ENCODE measurements around the gene ZNF366.

ZNF366 gene

DNA sequence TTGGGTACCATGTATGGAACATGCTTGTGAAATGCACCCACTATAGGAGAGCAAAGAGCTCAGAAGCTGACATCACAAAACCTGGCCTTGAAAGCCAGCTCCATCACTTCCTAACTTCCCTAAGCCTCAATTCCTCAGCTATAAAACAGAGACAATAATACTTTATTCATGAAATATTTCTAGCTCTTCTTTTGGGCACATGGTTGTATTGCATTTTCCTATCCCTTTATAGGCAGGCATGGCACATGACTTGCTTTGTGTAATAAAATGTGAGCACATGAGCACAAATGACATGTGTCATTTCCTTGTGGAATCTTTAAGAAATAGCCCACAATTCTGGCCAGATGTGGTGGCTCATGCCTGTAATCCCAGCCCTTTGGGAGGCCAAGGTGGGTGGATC is 18.5 kb downstream of the ZNF366 start:
- DNase-seq (ENCODE audit: low read depth): no peak

DNA sequence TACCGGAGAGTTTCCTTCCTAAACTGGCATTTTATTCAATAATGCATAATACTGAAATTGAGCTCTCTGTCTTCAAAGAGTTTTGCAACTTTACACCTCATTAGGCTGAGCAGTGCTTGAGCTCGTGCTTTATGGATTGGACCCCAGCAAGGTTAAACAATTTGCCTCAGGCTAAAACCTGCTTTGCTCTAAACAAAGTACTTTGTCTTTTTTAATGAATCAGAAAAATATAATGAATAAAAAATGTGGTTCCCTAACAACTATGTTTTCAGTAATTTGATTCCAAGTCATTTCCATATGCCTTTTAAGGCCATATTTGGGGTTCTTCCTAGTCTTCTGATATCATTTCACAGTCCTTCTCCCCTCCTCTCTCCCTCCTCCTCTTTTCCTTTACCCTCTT is 20.0 kb downstream of the ZNF366 start:
- no peak for DNase-seq (ENCODE audit: low read depth)

DNA sequence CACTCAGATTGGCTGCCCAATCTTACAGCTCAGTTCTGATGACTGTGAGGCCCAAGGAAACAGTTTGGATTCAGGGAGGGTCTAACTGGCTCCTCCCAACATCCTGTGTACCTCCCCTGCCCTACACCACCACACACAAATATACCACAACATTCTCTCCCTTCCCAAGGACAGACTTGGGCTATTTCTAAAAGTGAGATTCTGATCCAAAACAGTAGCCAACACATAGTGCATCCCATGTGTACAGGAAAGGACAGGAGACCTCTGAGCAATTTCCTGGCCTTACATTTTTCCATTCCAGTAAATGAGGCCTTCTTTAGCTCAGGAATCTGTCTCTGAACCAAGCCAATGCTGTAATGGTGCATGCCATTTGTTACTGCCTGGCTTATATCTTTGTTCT is 20.8 kb downstream of the ZNF366 start:
- DNase-seq (ENCODE audit: low read depth): no peak

DNA sequence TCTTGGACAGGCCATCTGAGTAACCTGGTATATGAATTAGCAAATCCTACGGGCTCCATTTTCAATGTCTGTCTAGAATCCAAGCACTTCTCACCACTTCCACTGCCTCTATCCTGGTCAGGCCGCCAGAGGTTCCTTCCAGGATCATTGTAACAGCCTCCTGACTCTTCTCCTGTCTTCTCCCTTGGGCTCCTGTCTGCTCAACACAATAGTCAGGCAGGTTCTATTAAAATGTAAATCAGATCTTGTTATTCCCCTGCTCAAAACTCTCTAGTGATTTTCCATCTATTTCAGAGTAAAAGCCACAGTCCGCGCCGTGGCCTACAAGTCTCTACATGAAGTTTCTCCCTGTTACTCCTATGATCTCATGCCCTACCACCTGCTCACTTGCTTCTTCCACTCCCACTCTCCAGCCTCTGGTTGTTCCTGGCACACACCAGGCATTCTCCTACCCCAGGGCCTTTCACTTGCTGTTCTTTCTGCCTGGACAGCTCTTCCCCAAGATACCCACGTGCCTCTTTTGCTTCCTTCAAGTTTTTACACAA is 21.7 kb downstream of the ZNF366 start:
- DNase-seq (ENCODE audit: low read depth): no peak

DNA sequence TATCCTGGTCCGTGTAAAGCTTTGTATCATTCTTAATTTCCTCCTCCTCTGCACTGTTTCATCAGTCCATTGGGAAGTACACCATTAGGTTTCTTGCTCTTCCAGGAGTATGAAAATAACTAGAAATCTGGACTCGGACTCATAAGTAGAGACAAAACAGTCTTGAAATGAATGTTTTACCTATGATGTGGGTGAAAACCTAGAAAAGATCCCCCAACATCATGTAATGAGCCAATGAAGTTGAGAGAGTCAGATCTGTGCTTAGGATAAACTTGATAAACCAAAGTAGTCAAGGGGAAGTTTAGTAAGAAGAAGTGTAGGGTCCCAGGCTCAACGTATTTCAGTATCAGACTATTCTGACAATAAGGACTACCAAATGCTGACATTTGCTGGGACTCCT is 25.2 kb downstream of the ZNF366 start:
- no peak for DNase-seq (ENCODE audit: low read depth)

DNA sequence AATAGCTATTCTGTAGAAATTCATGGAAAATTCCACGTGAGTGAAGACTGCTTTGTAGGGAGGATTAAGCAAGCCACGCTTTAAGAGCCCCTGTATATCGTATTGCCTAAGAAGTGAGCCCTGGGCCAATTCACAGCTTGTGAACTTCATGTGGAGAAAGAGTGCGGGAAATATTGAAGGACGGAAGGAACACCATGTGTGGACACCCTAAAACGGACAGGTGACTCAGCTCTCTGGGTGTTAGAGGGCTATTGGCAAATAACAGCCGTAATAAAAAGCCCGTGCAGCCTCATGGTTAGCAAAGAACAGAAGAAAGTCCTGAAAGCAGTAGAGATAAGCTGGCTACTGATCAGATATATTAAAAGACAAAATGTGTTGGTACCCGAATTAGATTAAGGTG is 26.4 kb downstream of the ZNF366 start:
- DNase-seq (ENCODE audit: low read depth): no peak

DNA sequence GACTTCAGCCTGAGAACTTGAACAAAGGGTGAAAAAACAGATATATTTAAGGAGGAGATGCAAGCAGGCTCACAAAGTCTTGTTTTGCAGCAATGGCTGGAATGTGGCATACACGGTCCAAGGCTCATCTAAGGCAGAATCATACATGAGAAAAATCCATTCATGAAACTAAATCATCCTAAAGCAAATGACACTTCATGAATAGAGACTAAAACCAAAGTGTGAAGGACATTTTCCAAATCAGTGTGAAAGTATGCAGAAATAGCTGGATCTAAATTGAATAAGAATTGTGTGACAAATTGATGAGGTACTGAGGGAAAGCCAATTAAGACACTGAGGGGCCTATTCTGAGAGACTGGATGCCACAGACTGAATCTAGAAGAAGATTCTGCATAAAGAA is 27.3 kb downstream of the ZNF366 start:
- no peak for DNase-seq (ENCODE audit: low read depth)

DNA sequence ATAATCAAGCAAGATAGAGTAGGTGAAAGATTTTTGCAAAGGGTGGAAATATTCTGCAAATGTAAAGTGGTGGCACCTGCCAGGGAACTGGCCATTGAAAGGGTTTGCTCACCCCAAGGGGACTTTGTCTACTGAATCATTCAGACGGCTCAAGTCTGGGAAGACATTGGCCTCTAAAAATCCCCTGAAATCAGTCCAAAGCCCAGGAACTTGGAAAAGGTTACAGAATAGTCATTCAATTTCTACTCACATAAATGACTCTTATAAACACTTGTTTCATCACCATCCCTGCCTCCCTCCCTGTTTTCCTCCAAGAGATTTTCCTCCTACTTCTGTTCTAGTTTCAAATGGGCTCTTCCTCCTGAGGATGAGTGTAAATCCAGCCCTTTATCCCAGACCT is 28.5 kb downstream of the ZNF366 start:
- DNase-seq (ENCODE audit: low read depth): no peak

DNA sequence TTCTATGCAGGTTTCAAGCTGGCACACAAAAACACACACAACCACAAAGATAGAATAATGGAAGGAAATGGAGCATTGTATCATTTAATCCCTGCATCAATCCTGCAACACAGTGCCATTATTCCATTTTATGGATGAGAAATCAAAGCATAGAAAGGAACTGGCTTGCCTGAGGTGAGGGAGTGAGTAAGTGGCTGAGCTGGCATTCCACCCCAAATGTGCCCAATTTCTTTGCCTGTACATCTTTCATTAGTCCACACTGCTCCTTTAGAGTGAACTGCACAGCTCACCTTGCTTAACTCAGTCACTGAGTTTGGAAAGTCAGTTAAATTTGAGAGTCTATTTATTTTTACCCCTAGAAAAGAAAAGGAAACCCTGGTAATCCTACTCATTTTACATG is 28.9 kb downstream of the ZNF366 start:
- no peak for DNase-seq (ENCODE audit: low read depth)

DNA sequence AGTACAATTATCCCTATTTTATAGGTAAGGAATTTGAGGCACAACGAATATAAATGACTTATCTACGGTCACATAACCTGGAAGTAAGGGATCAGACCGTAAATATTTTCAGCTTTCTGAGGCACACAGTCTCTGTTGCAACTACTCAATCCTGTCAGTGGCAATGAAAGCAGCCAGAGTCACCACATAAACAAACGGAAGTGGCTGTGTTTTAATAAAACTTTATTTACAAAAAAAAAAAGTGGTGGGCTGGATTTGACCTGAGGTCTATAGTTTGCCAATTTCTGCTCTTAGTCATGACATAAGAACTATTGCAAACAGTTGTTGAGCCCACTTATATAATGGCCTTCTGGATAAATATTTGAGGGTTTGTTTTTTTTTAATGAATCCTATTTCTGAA is 29.6 kb downstream of the ZNF366 start:
- no peak for DNase-seq (ENCODE audit: low read depth)

DNA sequence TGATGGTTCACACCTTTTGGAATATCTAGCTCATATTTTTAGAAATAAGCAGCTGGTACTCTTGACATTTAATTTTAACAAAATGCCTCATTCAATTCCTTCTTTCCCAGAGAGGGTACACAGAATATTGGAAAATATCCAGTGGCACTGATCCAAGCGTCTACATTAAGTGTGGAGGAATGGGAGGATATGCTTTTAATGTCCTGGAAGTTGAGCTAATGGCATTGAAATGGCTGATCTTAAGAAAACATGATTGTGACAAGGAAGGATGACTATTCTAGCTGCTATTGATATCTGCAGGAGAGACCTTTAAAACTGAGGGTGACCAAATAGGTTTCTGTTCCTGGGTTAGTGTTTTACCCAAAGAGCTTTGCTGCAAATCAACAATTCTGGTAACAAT is 30.0 kb downstream of the ZNF366 start:
- no peak for DNase-seq (ENCODE audit: low read depth)

DNA sequence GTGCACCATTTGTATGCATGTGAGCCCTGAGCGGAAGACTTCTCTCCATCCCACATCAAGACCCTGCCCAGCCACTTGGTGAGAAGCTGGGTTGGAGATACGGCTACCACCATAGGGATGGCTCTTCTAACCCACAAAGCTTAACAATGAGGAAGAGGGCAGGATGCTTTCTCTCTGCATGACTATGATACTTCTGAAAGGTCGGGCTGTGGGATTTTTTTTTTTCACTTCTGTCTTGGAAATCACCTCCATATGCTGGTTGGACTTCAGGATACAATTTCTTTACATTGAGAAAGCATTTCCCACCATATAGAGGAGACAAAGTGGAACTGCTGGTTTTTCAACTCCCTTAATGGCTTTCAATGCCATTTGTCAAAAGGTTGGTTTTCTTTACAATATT is 30.5 kb downstream of the ZNF366 start:
- DNase-seq (ENCODE audit: low read depth): no peak

DNA sequence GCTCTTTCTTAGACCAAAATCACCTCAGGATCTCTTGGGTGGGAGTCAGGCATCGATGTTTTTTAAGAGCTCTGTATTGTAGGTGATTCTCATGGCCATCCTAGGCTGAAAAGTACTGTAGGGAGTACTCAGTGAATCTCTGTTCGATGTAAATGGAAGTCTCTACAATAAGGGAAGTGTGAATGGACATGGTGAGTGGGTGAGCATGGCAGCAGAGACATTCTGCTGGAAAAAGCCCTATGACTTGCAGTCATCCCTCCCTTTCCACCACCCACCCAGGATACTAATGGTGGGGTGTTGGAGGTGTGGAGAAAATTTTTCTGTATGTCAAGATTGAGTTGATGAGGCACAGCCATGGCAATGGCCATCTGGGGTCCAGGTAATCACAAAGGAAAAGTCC is 30.9 kb downstream of the ZNF366 start:
- no peak for DNase-seq (ENCODE audit: low read depth)

DNA sequence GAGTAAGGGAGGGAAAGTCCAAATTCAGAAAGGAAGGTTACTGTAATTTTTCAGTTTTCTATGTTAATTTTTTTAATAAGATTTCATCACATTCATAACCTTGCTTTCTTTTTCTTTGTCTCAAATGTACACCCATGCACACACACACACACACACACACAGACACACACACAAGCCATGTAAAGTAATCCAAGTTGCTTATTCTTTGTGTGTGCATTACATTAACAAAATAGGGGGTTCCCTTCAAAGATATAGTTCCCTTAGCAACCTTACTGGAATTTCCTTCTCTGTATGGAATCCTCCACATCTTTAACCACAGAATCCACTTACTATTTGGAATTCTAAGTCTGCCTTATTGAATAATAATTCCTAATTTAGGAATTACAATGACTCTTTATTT is 32.7 kb downstream of the ZNF366 start:
- DNase-seq (ENCODE audit: low read depth): no peak

DNA sequence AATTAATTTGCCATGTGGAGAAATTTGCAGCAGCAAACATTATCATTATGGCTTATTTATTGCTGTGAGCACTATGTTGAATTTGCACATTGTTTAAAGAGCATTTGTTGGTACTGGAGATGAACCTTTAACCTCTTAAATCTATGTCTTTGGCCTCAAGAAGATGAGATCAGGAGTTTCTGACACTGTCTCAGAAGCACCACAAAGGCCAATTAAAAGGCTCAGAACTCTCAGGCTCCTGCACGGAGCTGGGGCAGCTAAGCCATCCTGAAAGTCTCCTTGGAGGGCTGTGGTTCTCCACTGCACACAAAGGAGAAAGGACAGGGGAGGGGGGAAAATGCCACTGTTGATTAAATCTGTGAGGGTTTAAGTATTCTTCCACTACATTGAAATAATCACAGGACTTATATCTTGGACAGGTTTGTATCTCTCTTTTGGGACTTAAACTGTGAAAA is 33.1 kb downstream of the ZNF366 start:
- no peak for DNase-seq (ENCODE audit: low read depth)

DNA sequence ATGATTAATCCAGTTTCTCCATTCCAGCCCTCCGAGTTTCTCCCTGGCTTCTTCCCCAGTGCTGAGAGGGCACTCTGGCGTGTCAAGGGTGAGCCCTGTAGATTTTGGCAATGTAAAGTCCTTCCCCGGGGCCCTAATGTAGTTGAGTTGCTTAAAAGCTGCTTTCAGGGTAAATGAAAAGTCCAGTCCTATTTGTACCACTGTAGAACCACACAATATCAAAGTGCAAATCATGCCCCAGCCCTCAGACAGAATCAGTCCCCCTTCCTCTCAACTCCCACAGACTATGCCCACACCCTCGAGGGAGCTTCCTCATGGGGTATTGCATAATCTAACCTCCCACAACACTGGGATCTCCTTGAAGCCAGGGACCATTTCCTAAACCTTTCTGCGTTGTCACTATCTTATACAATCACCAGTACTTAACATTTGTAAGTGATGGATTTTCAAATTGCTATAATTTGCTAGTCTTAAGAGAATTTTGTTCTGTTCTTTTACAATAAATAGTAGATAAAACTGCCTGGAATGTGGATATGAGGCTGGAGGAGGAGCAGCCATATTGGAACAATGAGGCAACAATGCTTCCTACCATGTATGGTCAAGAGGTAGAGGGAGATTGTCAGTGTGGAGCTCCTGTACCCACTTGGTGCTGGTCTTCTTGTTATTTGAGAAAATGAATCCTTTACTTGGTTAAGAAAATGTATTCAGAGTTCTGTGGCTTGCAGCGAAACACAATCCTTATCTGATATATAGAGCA is 34.4 kb downstream of the ZNF366 start:
- no peak for DNase-seq (ENCODE audit: low read depth)

DNA sequence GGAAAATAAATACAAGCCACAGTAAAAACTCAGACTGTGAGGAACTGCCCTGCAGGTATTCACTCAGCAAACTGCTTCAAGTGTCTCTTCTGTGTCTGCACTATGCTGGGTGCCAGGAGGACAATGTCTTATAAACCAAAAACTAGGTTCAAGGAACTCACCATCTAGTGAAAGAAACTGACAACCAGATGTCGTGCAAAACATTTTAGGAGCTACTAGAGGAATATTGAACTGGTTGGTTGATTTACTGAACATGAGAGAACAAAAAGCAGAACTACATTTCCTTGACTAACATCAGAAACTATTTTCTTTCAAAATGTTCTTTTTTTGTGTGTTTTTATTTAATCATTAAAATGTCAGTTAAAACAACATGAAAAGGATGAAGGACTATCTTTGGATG is 35.2 kb downstream of the ZNF366 start:
- DNase-seq (ENCODE audit: low read depth): no peak

DNA sequence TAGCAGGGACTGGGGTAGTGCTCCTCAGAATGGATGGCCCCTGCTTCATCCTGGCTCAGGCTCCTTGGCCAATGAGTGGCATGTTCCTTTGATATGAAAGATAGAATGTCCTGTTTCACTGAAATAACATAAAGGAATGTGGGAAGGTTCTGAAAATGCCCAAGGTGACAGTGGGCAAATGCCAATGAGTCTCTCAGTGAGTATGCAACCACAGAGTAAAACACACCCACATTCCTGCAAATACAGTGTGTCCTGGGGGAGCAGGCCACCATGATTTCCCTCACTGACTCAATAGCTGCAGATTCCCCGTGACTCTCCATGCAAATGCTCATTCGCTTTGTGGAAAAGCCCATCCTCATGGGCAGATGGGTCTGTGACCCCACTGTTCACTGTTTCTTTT is 36.4 kb downstream of the ZNF366 start:
- DNase-seq (ENCODE audit: low read depth): no peak

DNA sequence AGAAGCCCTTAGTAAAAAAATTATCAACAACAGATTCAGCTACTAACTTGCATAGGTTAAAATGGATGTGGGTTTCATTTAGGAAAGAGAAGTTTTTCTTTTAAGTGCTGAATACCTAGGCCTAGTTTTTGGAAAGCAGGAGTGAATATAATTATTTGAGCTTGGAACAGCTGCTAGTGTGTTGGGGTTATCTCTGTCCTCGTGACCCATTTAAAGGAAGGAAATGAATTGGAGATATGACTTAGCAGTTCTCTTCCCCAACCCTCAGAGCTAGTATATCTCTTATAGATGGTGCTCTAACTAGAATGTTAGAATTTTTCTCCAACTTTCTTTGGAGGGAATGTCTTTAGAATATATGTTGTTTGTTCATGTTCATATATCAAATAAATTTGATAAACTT is 38.6 kb downstream of the ZNF366 start:
- no peak for DNase-seq (ENCODE audit: low read depth)

DNA sequence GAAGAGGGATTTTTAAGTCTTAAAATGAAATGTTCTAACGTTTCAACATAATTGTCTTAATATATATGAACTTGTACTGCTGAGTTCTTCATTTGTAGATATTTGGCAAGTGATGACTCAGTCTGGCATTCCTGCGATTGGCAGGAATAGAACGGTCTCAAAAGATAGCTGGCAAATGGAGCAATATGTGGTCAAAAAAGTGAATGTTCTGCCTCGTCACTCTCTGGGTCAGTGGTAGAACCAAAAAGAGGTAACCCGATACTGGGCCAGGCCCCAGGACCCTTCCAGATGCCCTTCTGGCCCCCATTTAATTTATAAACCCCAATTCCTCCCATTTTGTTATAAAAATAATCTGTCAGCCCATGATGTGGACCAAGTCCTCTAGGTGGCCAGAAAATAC is 39.2 kb downstream of the ZNF366 start:
- no peak for DNase-seq (ENCODE audit: low read depth)

DNA sequence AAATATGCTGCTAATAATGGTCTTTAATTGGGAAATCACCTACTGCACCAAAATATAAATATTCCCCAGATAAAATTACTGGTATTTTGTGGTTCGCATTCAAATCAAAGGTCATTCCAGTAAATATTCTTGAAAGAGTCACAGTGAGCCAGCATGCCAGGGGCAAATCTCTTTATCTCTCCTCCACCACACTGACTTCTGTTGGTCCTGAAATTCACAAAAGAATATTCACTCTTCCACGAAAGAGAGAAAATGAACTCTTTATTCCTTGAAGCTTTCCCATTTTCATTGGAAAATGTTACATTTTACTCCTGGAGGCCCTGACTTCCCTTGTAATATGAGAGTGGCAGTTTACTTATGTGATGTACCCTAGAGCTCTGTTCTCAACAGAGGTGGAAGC is 39.7 kb downstream of the ZNF366 start:
- no peak for DNase-seq (ENCODE audit: low read depth)

DNA sequence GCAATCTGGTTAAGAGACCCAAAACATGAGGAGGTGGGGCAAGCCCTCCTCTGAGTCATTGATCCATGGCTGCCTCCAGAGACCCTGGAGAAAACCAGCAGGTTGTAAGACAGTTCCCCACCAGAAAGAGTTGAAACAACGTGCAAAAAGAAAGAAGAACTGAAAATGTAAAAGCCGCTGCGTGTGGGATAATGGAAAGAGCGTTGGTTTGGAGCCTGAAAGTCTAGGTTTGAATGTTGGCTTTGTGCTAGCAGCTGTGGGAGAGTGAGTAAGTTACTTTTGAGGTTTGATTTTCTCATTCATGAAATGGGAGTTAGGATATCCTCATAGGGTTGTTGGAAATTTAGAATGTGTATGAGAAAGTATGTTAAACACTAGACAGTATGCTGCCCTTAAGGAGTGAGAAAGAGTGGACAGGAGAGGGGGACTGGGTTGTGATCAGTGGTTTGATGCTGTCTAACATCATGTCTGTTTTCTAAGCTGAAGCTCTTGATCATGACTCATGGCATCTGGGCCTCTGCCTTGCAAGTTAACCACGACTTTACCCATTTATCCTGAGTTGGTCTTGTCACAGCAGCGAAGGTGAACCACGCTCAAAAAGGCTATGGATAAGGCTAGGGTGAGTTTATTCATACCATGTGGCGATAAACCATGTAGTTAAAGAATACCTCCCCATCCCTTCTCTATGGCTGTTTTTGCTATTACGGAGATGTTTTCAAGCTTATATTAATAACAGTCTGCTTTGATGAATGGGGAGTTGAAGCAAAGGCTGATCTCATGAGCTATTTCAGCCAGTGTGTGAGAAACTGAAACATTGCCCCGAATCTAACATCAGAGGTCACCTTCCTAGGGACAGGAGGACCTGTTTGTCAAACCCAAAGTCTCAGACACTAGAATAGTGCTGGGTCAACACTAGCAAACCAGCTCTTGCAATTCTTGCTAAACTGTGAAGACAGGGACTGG is 41.3 kb downstream of the ZNF366 start:
- no peak for DNase-seq (ENCODE audit: low read depth)

DNA sequence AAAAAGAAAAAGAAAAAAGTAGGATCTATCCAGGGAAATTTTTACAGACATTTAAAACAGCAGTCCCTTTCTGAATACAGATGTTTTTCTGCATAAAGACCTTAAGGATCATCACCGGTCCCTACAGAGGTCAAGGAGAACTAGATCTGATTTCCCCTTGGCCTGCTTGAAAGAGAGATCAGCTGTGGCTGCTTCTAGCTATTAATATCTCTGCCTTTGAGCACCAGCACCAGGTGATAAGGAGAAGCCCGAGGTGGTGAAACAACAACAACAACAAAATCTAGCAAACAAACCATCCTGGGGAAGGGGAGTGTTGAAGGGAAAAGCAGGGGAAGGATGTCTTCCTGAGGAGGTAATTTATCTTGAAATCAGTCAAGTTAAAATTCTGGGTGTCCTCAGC is 42.1 kb downstream of the ZNF366 start:
- no peak for DNase-seq (ENCODE audit: low read depth)

Data from activated T-cell treated with anti-CD3 and anti-CD28 coated beads for 1 hour (primary cell).